ENCODE data around the gene ROCK1.

GRCh38 chr18:21031845-21032244, 79.8 kb downstream of the ROCK1 start:
- TF ChIP-seq POLR2AphosphoS5 (IDR thresholded peaks at IDR 0.05; ENCODE audit: low read depth, low read length) = no peak
- TF ChIP-seq, protein P1, sequence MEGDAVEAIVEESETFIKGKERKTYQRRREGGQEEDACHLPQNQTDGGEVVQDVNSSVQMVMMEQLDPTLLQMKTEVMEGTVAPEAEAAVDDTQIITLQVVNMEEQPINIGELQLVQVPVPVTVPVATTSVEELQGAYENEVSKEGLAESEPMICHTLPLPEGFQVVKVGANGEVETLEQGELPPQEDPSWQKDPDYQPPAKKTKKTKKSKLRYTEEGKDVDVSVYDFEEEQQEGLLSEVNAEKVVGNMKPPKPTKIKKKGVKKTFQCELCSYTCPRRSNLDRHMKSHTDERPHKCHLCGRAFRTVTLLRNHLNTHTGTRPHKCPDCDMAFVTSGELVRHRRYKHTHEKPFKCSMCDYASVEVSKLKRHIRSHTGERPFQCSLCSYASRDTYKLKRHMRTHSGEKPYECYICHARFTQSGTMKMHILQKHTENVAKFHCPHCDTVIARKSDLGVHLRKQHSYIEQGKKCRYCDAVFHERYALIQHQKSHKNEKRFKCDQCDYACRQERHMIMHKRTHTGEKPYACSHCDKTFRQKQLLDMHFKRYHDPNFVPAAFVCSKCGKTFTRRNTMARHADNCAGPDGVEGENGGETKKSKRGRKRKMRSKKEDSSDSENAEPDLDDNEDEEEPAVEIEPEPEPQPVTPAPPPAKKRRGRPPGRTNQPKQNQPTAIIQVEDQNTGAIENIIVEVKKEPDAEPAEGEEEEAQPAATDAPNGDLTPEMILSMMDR (IDR thresholded peaks at IDR 0.05) = no peak
- no peak for TF ChIP-seq REST (IDR thresholded peaks at IDR 0.05; ENCODE audit: insufficient read depth in 1 of 2, low read depth in 2 of 2, low read length in 1 of 2)
- TF ChIP-seq SIN3A (IDR thresholded peaks at IDR 0.05; ENCODE audit: borderline replicate concordance, insufficient read depth, low read depth, low read length) = no peak
- no peak for TF ChIP-seq TCF7L2 (IDR thresholded peaks at IDR 0.05; ENCODE audit: low read depth, low read length)

Data from Panc1 (cell line).